Measurements from ENCODE around the gene PMM1. TPM values are rescaled to one million over a fixed set of nuclear protein-coding genes. Genes with fewer than 3 reads are reported as not detected.

PMM1 gene
- polyA plus RNA-seq, 1 donor from 2014 or later = 55.5 TPM

DNA sequence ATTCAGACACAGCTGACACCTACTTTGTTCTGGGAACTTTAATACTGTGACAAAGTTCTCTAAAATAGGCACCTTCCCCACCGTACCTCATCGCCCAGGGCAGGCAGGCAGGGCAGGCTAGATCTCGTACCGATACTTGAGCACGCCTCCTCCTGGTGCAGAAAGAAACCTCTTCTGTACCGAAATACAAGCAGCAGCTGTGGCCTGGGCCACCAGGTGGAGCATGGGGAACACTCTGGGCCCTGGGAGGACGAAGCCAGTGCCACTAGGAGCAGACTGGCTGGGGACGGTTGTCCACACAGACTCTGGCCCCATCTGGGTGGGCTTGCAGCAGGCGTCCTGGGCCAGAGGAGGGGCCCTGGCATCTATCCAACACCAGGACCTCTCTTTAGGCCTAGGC lies 12.8 kb downstream of the PMM1 start:
- Histone ChIP-seq H3K9me3 (ENCODE audit: low read length) (no peaks in the 10 kb centered on the region), H3K9me2 (ENCODE audit: insufficient read depth, low read length) (no peaks in the 10 kb centered on the region), H3K27me3 (ENCODE audit: insufficient read depth, low read depth, low read length) (no peaks in the 10 kb centered on the region), H3K79me2 (replicated peaks; ENCODE audit: insufficient read depth, low read length) (no peaks in the 10 kb centered on the region), H4K20me1 (ENCODE audit: insufficient read depth) (no peaks in the 10 kb centered on the region), H3K4me3 (ENCODE audit: low read length) (no peak overlapping the region), H3K27ac (ENCODE audit: low read length) (no peak overlapping the region), H3K36me3 (ENCODE audit: insufficient read depth, low read length) (no peaks in the 10 kb centered on the region), H3K4me2 (ENCODE audit: low read length) (no peak overlapping the region), H2AFZ (ENCODE audit: low read depth, low read length) (no peak overlapping the region), H3F3A (ENCODE audit: insufficient read depth, low read length, poor library complexity, severe bottlenecking) (no peaks in the 10 kb centered on the region), H3K9ac (ENCODE audit: low read length) (no peak overlapping the region)
- TF ChIP-seq CTCF (IDR thresholded peaks at IDR 0.05; ENCODE audit: poor library complexity, severe bottlenecking) (peak; percentile 39), POLR2AphosphoS5 (IDR thresholded peaks at IDR 0.05) (no peak), TAF1 (IDR thresholded peaks at IDR 0.05; ENCODE audit: low read depth) (no peak), RAD21 (conservative IDR thresholded peaks at IDR 0.05) (no peak), SMC3 (conservative IDR thresholded peaks at IDR 0.05; ENCODE audit: poor library complexity) (no peak), EZH2 (IDR thresholded peaks at IDR 0.05; ENCODE audit: borderline replicate concordance, insufficient read depth, low read length, poor library complexity, severe bottlenecking) (no peak), MXI1 (conservative IDR thresholded peaks at IDR 0.05; ENCODE audit: poor library complexity, severe bottlenecking) (no peak)
- TF ChIP-seq, protein P1, sequence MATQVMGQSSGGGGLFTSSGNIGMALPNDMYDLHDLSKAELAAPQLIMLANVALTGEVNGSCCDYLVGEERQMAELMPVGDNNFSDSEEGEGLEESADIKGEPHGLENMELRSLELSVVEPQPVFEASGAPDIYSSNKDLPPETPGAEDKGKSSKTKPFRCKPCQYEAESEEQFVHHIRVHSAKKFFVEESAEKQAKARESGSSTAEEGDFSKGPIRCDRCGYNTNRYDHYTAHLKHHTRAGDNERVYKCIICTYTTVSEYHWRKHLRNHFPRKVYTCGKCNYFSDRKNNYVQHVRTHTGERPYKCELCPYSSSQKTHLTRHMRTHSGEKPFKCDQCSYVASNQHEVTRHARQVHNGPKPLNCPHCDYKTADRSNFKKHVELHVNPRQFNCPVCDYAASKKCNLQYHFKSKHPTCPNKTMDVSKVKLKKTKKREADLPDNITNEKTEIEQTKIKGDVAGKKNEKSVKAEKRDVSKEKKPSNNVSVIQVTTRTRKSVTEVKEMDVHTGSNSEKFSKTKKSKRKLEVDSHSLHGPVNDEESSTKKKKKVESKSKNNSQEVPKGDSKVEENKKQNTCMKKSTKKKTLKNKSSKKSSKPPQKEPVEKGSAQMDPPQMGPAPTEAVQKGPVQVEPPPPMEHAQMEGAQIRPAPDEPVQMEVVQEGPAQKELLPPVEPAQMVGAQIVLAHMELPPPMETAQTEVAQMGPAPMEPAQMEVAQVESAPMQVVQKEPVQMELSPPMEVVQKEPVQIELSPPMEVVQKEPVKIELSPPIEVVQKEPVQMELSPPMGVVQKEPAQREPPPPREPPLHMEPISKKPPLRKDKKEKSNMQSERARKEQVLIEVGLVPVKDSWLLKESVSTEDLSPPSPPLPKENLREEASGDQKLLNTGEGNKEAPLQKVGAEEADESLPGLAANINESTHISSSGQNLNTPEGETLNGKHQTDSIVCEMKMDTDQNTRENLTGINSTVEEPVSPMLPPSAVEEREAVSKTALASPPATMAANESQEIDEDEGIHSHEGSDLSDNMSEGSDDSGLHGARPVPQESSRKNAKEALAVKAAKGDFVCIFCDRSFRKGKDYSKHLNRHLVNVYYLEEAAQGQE (IDR thresholded peaks at IDR 0.05; ENCODE audit: borderline replicate concordance) = no peak

- no peak overlapping the region for H3K4me3 ChIP-seq (ENCODE audit: low read length)
- no peak overlapping the region for H3K4me2 ChIP-seq (ENCODE audit: low read length)
- no peak for TF ChIP-seq RAD21 (conservative IDR thresholded peaks at IDR 0.05)
- H3K9me3 ChIP-seq (ENCODE audit: low read length) = no peaks in the 10 kb centered on the region
- no peaks in the 10 kb centered on the region for H3K79me2 ChIP-seq (replicated peaks; ENCODE audit: insufficient read depth, low read length)
- H3F3A ChIP-seq (ENCODE audit: insufficient read depth, low read length, poor library complexity, severe bottlenecking) = no peaks in the 10 kb centered on the region
- H3K27me3 ChIP-seq (ENCODE audit: insufficient read depth, low read depth, low read length) = no peaks in the 10 kb centered on the region
- H4K20me1 ChIP-seq (ENCODE audit: insufficient read depth) = no peaks in the 10 kb centered on the region
- H2AFZ ChIP-seq (ENCODE audit: low read depth, low read length) = no peak overlapping the region
- H3K9ac ChIP-seq (ENCODE audit: low read length) = no peak overlapping the region
- no peaks in the 10 kb centered on the region for H3K9me2 ChIP-seq (ENCODE audit: insufficient read depth, low read length)
- no peak overlapping the region for H3K27ac ChIP-seq (ENCODE audit: low read length)
- H3K36me3 ChIP-seq (ENCODE audit: insufficient read depth, low read length) = no peaks in the 10 kb centered on the region
Measured at GRCh38 chr22:41575533-41575932, 14.1 kb downstream of the PMM1 start.

DNA sequence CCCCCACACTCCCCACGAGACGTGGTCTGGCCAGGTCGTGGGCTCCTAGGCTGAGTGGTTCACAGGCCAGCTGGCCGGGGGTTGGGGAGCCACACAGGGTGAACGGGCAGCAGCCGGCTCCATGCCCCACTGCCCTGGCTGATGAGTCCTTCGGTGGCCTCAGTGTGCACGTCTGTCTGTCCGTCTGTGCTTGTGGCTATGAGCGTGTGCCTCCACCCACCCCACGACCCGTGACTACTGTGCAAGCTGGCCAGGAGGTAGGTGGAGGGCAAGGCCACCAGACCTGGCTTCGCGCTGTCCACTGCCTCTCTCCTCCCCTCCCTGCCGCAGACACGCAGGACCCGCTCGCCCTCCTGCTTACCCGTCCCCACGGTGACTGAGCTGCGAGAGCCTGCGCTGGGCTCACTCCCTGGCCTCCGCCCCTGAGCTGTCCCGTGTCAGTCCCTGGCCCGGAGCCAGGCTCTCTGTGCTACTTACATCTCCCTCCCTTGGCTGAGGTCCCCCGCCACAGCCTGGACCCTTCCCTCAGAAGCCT lies 14.7 kb downstream of the PMM1 start:
- Histone ChIP-seq H4K20me1 (ENCODE audit: insufficient read depth) (no peaks in the 10 kb centered on the region), H3K4me3 (ENCODE audit: low read length) (no peak overlapping the region), H3K4me2 (ENCODE audit: low read length) (no peak overlapping the region), H2AFZ (ENCODE audit: low read depth, low read length) (no peak overlapping the region), H3F3A (ENCODE audit: insufficient read depth, low read length, poor library complexity, severe bottlenecking) (no peaks in the 10 kb centered on the region), H3K9me3 (ENCODE audit: low read length) (no peaks in the 10 kb centered on the region), H3K9me2 (ENCODE audit: insufficient read depth, low read length) (no peaks in the 10 kb centered on the region), H3K27ac (ENCODE audit: low read length) (no peak overlapping the region), H3K79me2 (replicated peaks; ENCODE audit: insufficient read depth, low read length) (no peaks in the 10 kb centered on the region), H3K27me3 (ENCODE audit: insufficient read depth, low read depth, low read length) (no peaks in the 10 kb centered on the region), H3K36me3 (ENCODE audit: insufficient read depth, low read length) (no peaks in the 10 kb centered on the region), H3K9ac (ENCODE audit: low read length) (no peak overlapping the region)
- TF ChIP-seq TAF1 (IDR thresholded peaks at IDR 0.05; ENCODE audit: low read depth) (no peak), RAD21 (conservative IDR thresholded peaks at IDR 0.05) (no peak), EZH2 (IDR thresholded peaks at IDR 0.05; ENCODE audit: borderline replicate concordance, insufficient read depth, low read length, poor library complexity, severe bottlenecking) (no peak), EP300 (conservative IDR thresholded peaks at IDR 0.05; ENCODE audit: poor library complexity, severe bottlenecking) (no peak), MXI1 (conservative IDR thresholded peaks at IDR 0.05; ENCODE audit: poor library complexity, severe bottlenecking) (no peak)
- TF ChIP-seq, protein P1 (IDR thresholded peaks at IDR 0.05; ENCODE audit: borderline replicate concordance) = no peak

Data from neural cell (in vitro differentiated cells).